IMR-90 (cell line): ENCODE measurements around the gene TTLL11. TPM values are rescaled to one million over a fixed set of nuclear protein-coding genes. Genes with fewer than 3 reads are reported as not detected.

Experiments used
- ATAC-seq: fragments of 200-7000 bp; cut with Tn5 transposase; 2 replicates; pipeline ENCODE4 v1.9.1; 2020; ENCODE audit warnings: low read depth, mild to moderate bottlenecking, moderate library complexity
- BruUV-seq: library from RNA; stranded (reverse); fragments of 400-500 nt; replicated peaks from 2 replicates; lab custom pipeline; 2021; lab: Mats Ljungman, UMichigan
- CTCF ChIA-PET: fragments of 300-600 bp; formaldehyde crosslinking; extraction: SDS; loops from one replicate; lab custom pipeline; 2021; ENCODE audit warnings: antibody characterized with exemption; lab: Yijun Ruan, JAX
- POLR2A ChIA-PET: fragments of 300-600 bp; sonication (Branson Sonifier 250); formaldehyde crosslinking; loops from one replicate; lab custom pipeline; 2022; ENCODE audit warnings: antibody characterized with exemption; ENCODE audit not compliant: unreplicated experiment; lab: Charles Lee
- DNase-seq: peaks from one replicate; pipeline ENCODE4 v3.0.0; 2013
- H2AFZ ChIP-seq: replicated peaks from 2 replicates; pipeline ENCODE3; 2013; ENCODE audit warnings: low read length, mild to moderate bottlenecking; ENCODE audit not compliant: poor library complexity
- H2AK5ac ChIP-seq: 2 replicates; pipeline ENCODE4 v1.6.1; 2013; ENCODE audit warnings: low read depth, low read length, inconsistent platforms
- H2AK9ac ChIP-seq: replicated peaks from 2 replicates; pipeline ENCODE3; 2013; ENCODE audit warnings: mild to moderate bottlenecking, low read depth, low read length, moderate library complexity; ENCODE audit not compliant: poor library complexity
- H2BK120ac ChIP-seq: 2 replicates; pipeline ENCODE4 v1.6.1; 2013; ENCODE audit warnings: low read depth, low read length, inconsistent platforms
- H2BK15ac ChIP-seq: 3 replicates; pipeline ENCODE4 v1.6.1; 2013; ENCODE audit warnings: low read depth, low read length, inconsistent platforms
- H2BK20ac ChIP-seq: 2 replicates; pipeline ENCODE4 v1.6.1; 2013; ENCODE audit warnings: low read depth, mild to moderate bottlenecking, inconsistent platforms, low read length, moderate library complexity
- H2BK5ac ChIP-seq: 2 replicates; pipeline ENCODE4 v1.6.1; 2013; ENCODE audit warnings: mild to moderate bottlenecking, low read depth, low read length, inconsistent platforms; ENCODE audit not compliant: poor library complexity, severe bottlenecking
- H3K14ac ChIP-seq: replicated peaks from 2 replicates; pipeline ENCODE4 v1.6.1; 2013; ENCODE audit warnings: low read depth, low read length, inconsistent platforms
- H3K18ac ChIP-seq: 2 replicates; pipeline ENCODE4 v1.6.1; 2013; ENCODE audit warnings: low read depth, low read length, control low read depth
- H3K23ac ChIP-seq: 2 replicates; pipeline ENCODE4 v1.6.1; 2013; ENCODE audit warnings: low read depth, low read length, inconsistent platforms
- H3K27ac ChIP-seq: 2 replicates; pipeline ENCODE4 v1.5.1; 2013; ENCODE audit warnings: mild to moderate bottlenecking, control low read depth, low read length; ENCODE audit not compliant: insufficient read depth
- H3K27me3 ChIP-seq: 2 replicates; pipeline ENCODE4 v1.6.1; 2013; ENCODE audit warnings: low read length; ENCODE audit not compliant: control insufficient read depth, insufficient read depth
- H3K36me3 ChIP-seq: 2 replicates; pipeline ENCODE4 v1.6.1; 2013; ENCODE audit warnings: low read length, mixed read lengths; ENCODE audit not compliant: control insufficient read depth, insufficient read depth
- H3K4ac ChIP-seq: 2 replicates; pipeline ENCODE4 v1.6.1; 2013; ENCODE audit warnings: low read depth, low read length, inconsistent platforms
- H3K4me1 ChIP-seq: 2 replicates; pipeline ENCODE4 v1.6.1; 2013; ENCODE audit warnings: low read length, mixed read lengths; ENCODE audit not compliant: control insufficient read depth, insufficient read depth
- H3K4me2 ChIP-seq: 2 replicates; pipeline ENCODE4 v1.6.1; 2013; ENCODE audit warnings: low read depth, mild to moderate bottlenecking, control low read depth, low read length, moderate library complexity
- H3K4me3 ChIP-seq: 2 replicates; pipeline ENCODE4 v1.5.1; 2013; ENCODE audit warnings: low read depth, mild to moderate bottlenecking, control low read depth, low read length, moderate library complexity; ENCODE audit not compliant: insufficient read depth
- H3K56ac ChIP-seq: 2 replicates; pipeline ENCODE4 v1.6.1; 2013; ENCODE audit warnings: low read length, inconsistent platforms; ENCODE audit not compliant: insufficient read depth; ENCODE audit errors: extremely low read depth
- H3K79me1 ChIP-seq, 2 experiments: 2 replicates each; pipeline ENCODE4 v1.6.1; 2013; ENCODE audit warnings: low read length in 2 of 2, inconsistent platforms in 1 of 2, low read depth in 1 of 2
- H3K9ac ChIP-seq: 2 replicates; pipeline ENCODE4 v1.6.1; 2013; ENCODE audit warnings: low read depth, low read length, control low read depth
- H3K9me1 ChIP-seq: 2 replicates; pipeline ENCODE4 v1.6.1; 2013; ENCODE audit warnings: low read length, inconsistent platforms; ENCODE audit not compliant: insufficient read depth
- H3K9me3 ChIP-seq: 2 replicates; pipeline ENCODE4 v1.6.1; 2013; ENCODE audit warnings: low read length; ENCODE audit not compliant: control insufficient read depth, insufficient read depth
- H4K20me1 ChIP-seq: 2 replicates; pipeline ENCODE4 v1.6.1; 2013; ENCODE audit warnings: low read length, inconsistent platforms; ENCODE audit not compliant: insufficient read depth
- H4K5ac ChIP-seq: 2 replicates; pipeline ENCODE4 v1.6.1; 2013; ENCODE audit warnings: mild to moderate bottlenecking, low read depth, low read length, control low read depth
- H4K8ac ChIP-seq, 2 experiments: 2 replicates each; pipeline ENCODE4 v1.6.1; 2013; ENCODE audit warnings: low read depth in 2 of 2, low read length in 2 of 2, control low read depth in 1 of 2, inconsistent platforms in 1 of 2
- H4K91ac ChIP-seq: 2 replicates; pipeline ENCODE4 v1.6.1; 2013; ENCODE audit warnings: low read depth, low read length, inconsistent platforms; ENCODE audit not compliant: insufficient read depth
- BHLHE40 ChIP-seq: fragments of 150-350 bp; IDR thresholded peaks from 2 replicates; pipeline ENCODE4 v1.6.1; 2016; ENCODE audit warnings: mild to moderate bottlenecking, low read depth, low read length
- CEBPB ChIP-seq: IDR thresholded peaks from 2 replicates; pipeline ENCODE4 v1.6.1; 2012; ENCODE audit warnings: low read depth, low read length, improper control_type of control experiment
- CHD1 ChIP-seq: IDR thresholded peaks from 2 replicates; pipeline ENCODE4 v1.6.1; 2012; ENCODE audit warnings: low read depth, low read length, improper control_type of control experiment
- CTCF ChIP-seq: conservative IDR thresholded peaks from 2 replicates; pipeline ENCODE4 v1.5.1; 2012; ENCODE audit warnings: mild to moderate bottlenecking, low read depth, low read length, improper control_type of control experiment
- FOS ChIP-seq: fragments of 150-350 bp; IDR thresholded peaks from 2 replicates; pipeline ENCODE4 v1.6.1; 2016; ENCODE audit warnings: low read depth, low read length
- MAFK ChIP-seq: IDR thresholded peaks from 2 replicates; pipeline ENCODE4 v1.6.1; 2012; ENCODE audit warnings: low read depth, low read length, improper control_type of control experiment
- MAZ ChIP-seq: IDR thresholded peaks from 2 replicates; pipeline ENCODE4 v1.6.1; 2012; ENCODE audit warnings: low read depth, mild to moderate bottlenecking, low read length, improper control_type of control experiment, moderate library complexity, borderline replicate concordance
- MXI1 ChIP-seq: IDR thresholded peaks from 2 replicates; pipeline ENCODE4 v1.6.1; 2012; ENCODE audit warnings: low read depth, mild to moderate bottlenecking, low read length, moderate library complexity, borderline replicate concordance
- NFE2L2 ChIP-seq: fragments of 150-350 bp; IDR thresholded peaks from 2 replicates; pipeline ENCODE4 v1.6.1; 2016; ENCODE audit warnings: low read depth, mild to moderate bottlenecking, low read length
- POLR2A ChIP-seq: IDR thresholded peaks from 2 replicates; pipeline ENCODE4 v1.6.1; 2012; ENCODE audit warnings: mild to moderate bottlenecking, low read depth, low read length
- RAD21 ChIP-seq: IDR thresholded peaks from 2 replicates; pipeline ENCODE4 v1.6.1; 2012; ENCODE audit warnings: low read length, improper control_type of control experiment
- RCOR1 ChIP-seq: IDR thresholded peaks from 2 replicates; pipeline ENCODE4 v1.6.1; 2012; ENCODE audit warnings: mild to moderate bottlenecking, low read length, improper control_type of control experiment; ENCODE audit not compliant: insufficient replicate concordance
- RFX5 ChIP-seq: IDR thresholded peaks from 2 replicates; pipeline ENCODE4 v1.8.0; 2012; ENCODE audit warnings: low read depth, mild to moderate bottlenecking, low read length, moderate library complexity
- SMC3 ChIP-seq: fragments of 150-350 bp; IDR thresholded peaks from 2 replicates; pipeline ENCODE4 v1.6.1; 2016; ENCODE audit warnings: low read depth, mild to moderate bottlenecking, antibody characterized with exemption, low read length, moderate library complexity
- WGBS, 2 experiments: methylation state at CpG; one replicate each; pipeline versions ENCODE4 v1.1.5 to v1.1.7; 2013; ENCODE audit warnings: missing lambda C conversion rate in 2 of 2; ENCODE audit not compliant: insufficient read length in 1 of 2; ENCODE audit errors: extremely low coverage in 2 of 2; 5-methylcytosine and 5-hydroxymethylcytosine counted together
- dilution Hi-C: fragments of 300-500 bp; cut with HindIII; formaldehyde crosslinking; loops from one replicate; pipeline ENCODE4 v1.14.3; 2018; ENCODE audit warnings: low sequenced_read_pairs; ENCODE audit not compliant: unreplicated experiment
- in situ Hi-C: fragments of 300-500 bp; cut with MboI; formaldehyde crosslinking; loops from 3 replicates; pipeline ENCODE4 v1.14.3; 2019; ENCODE audit warnings: low sequenced_read_pairs, inconsistent platforms, mixed read lengths
- intact Hi-C: fragments of 100-400 bp; cut with micrococcal nuclease; formaldehyde crosslinking; loops from 2 replicates; pipeline ENCODE4 v1.10.0; 2022
- polyA plus RNA-seq, 3 experiments: library from polyadenylated mRNA; depleted of rRNA; stranded (reverse); fragments of >200 nt; gene quantifications; 2 replicates each; pipeline ENCODE4 v1.2.3, GENCODE V29; 2012; ENCODE audit warnings: low replicate concordance in 1 of 3
- total RNA-seq: library from RNA; depleted of rRNA; stranded (reverse); fragments of >200 nt; gene quantifications from 2 replicates; pipeline ENCODE4 v1.2.3, GENCODE V29; 2012
- TF ChIP-seq, protein P1 (sequence below): fragments of 150-350 bp; IDR thresholded peaks from 2 replicates; pipeline ENCODE4 v1.6.1; 2016; ENCODE audit warnings: low read depth, mild to moderate bottlenecking, low read length, moderate library complexity, borderline replicate concordance

The TTLL11 gene
- total and polyA plus RNA-seq, 2 of the 4 experiments (the other 2 are of a cell fraction): 2.0 to 4.6 TPM

DNA sequence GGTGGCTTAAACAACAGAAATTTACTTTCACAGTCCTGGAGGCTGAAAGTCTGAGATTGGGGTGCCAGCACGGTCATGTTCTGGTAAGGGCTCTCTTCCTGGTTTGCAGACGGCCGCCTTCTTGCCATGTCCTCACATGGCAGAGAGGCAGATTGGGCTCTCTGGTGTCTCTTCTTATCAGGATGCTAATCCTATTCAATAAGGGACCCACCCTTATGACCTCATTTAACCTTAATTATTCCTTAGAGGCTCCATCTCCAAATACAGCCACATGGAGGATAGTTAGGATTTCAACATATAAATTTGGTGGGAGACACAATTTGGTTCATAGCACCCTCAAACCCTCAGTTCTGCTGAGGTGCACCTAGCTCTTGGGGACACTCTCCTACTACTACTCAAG is 261.2 kb downstream of the TTLL11 start:
- Histone ChIP-seq H2BK20ac (no peak overlapping the region), H3K36me3 (no peaks in the 10 kb centered on the region), H2BK120ac (no peak overlapping the region), H3K79me1 (peaks cover 0 to 5% of the 10 kb centered on the region in 2 experiments; a peak in 1 of 4 replicates), H2BK5ac (no peak overlapping the region), H3K9me3 (no peaks in the 10 kb centered on the region), H3K27me3 (no peaks in the 10 kb centered on the region), H3K4me2 (no peak overlapping the region), H4K8ac (no peak overlapping the region), H4K20me1 (no peaks in the 10 kb centered on the region), H3K4me3 (no peak overlapping the region), H3K56ac (no peak overlapping the region), H3K18ac (no peak overlapping the region), H2AK9ac (no peak overlapping the region), H3K4ac (no peak overlapping the region), H3K14ac (no peak overlapping the region), H4K91ac (no peak overlapping the region), H3K4me1 (peaks cover 6% of the 10 kb centered on the region), H3K23ac (no peak overlapping the region), H3K27ac (no peak overlapping the region), H3K9ac (no peak overlapping the region), H2AFZ (no peak overlapping the region), H3K9me1 (peaks cover 8% of the 10 kb centered on the region; the same call in 1 of the 2 replicates), H2AK5ac (no peak overlapping the region), H2BK15ac (no peak overlapping the region), H4K5ac (no peak overlapping the region)
- dilution Hi-C loops (no loop called here), in situ Hi-C loops (no loop called here), intact Hi-C loops (no loop called here)
- no TSS peak for BruUV-seq
- DNase-seq (no peak), ATAC-seq (no peak)
- WGBS, 2 experiments: no CpG with 5 or more reads among the region's 3 CpGs
- POLR2A ChIA-PET: no interaction called here
- no peak for TF ChIP-seq BHLHE40
- TF ChIP-seq RAD21: no peak
- TF ChIP-seq SMC3: no peak
- TF ChIP-seq MAFK: no peak
- TF ChIP-seq MAZ: no peak
- no peak for TF ChIP-seq POLR2A
- TF ChIP-seq CTCF: no peak
- no peak for TF ChIP-seq CEBPB
- TF ChIP-seq FOS: no peak
- TF ChIP-seq, protein P1, sequence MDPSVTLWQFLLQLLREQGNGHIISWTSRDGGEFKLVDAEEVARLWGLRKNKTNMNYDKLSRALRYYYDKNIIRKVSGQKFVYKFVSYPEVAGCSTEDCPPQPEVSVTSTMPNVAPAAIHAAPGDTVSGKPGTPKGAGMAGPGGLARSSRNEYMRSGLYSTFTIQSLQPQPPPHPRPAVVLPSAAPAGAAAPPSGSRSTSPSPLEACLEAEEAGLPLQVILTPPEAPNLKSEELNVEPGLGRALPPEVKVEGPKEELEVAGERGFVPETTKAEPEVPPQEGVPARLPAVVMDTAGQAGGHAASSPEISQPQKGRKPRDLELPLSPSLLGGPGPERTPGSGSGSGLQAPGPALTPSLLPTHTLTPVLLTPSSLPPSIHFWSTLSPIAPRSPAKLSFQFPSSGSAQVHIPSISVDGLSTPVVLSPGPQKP: no peak
- no peak for TF ChIP-seq RCOR1
- TF ChIP-seq NFE2L2: no peak
- no peak for TF ChIP-seq MXI1
- no peak for TF ChIP-seq RFX5
- no peak for TF ChIP-seq CHD1
- CTCF ChIA-PET: no interaction called here
